ENCODE results near the gene LPAR2. TPM values are rescaled to one million over a fixed set of nuclear protein-coding genes. Genes with fewer than 3 reads are reported as not detected.

LPAR2 gene
- total and polyA plus RNA-seq, 2 donors (not counting 1 experiment from before 2014, with no cell fraction given), result 0.81 to 1.5 TPM

DNA sequence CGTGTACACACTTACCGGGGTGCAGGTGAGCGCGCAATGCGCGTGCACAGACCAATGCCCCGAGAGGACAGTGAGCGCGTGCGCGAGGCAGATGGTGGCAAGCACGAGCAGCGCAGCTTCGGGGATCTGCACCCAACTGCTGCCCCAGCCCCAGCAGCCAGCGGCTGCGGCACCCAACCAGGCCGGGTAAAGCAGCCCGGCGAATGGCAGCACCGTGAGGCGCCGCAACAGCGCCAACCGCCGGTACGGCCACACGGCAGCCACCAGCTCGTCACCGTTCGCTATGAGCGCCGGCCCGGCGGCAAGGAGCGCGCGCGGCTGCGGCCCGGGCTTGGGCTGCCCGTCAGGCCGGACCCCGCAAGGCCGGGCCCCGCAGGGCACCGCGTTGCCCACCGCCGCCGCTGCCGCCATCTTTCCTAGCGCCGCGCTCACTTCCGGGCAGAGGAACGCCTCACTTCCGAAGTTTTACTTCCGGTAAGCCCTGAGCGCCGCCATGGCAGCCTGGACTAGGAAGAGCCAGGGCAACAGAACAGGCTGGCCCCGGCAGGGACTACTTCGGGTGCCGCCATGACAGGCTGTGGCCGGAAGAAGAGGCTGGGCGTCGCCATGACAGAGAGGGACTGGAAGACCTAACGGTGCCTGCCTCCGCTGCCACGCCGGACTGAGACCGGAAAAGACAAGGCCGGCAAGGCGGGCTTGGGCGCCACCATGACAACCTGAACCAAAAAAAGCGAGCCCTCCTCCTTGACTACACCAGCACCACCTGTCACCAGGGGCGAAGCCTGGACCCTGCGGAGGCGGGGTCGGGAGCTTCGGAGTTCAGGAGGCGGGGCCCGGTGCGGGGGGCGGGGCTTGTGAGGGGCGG is 35.5 kb upstream of the LPAR2 start, which contains the start of gene ATP13A1:
ATP13A1 (minus strand) TSS at position 421 of the 865 bp plus-strand sequence; CDS start at position 411, 10 bp downstream.
- Histone ChIP-seq H3K79me2 (ENCODE audit: control insufficient read depth, insufficient read depth, low read length) (peaks cover 33% of the 10 kb centered on the region), H3K4me3 (replicated peaks in 1 of 4; ENCODE audit: control extremely low read depth in 1 of 4, insufficient read depth in 1 of 4, low read depth in 3 of 4, low read length in 4 of 4) (peak within 1 kb of the TSS; percentile 70 to 98 (median 96)), H4K20me1 (ENCODE audit: control insufficient read depth, extremely low read depth, insufficient read depth, low read length) (no peaks in the 10 kb centered on the region), H3K9ac (ENCODE audit: insufficient read depth, low read length) (peak within 1 kb of the TSS; percentile 97), H3K4me2 (ENCODE audit: extremely low read depth, insufficient read depth, low read length) (peak within 1 kb of the TSS; percentile 77), H3K36me3 (ENCODE audit: control insufficient read depth, insufficient read depth, low read length) (peaks cover 7% of the 10 kb centered on the region), H3K9me3 (ENCODE audit: control insufficient read depth, insufficient read depth, low read depth, low read length) (no peaks in the 10 kb centered on the region), H2AFZ (ENCODE audit: low read length) (peak within 1 kb of the TSS; percentile 92), H3K4me1 (ENCODE audit: control insufficient read depth, extremely low read depth, insufficient read depth, low read length) (peaks cover 6% of the 10 kb centered on the region), H3K27ac (ENCODE audit: insufficient read depth, low read length) (peak within 1 kb of the TSS; percentile 98), H3K27me3 (ENCODE audit: control insufficient read depth, insufficient read depth, low read length) (no peaks in the 10 kb centered on the region)
- no peak for TF ChIP-seq EZH2 (IDR thresholded peaks at IDR 0.05; ENCODE audit: low read length, missing control alignments)
- no peak for TF ChIP-seq CTCF (conservative IDR thresholded peaks at IDR 0.05 in 1 of 2, IDR thresholded peaks at IDR 0.05 in 1 of 2; ENCODE audit: low read depth in 1 of 2, low read length in 2 of 2)
- peak; percentile 98 for DNase-seq (ENCODE audit: low read depth in 2 of 2)

DNA sequence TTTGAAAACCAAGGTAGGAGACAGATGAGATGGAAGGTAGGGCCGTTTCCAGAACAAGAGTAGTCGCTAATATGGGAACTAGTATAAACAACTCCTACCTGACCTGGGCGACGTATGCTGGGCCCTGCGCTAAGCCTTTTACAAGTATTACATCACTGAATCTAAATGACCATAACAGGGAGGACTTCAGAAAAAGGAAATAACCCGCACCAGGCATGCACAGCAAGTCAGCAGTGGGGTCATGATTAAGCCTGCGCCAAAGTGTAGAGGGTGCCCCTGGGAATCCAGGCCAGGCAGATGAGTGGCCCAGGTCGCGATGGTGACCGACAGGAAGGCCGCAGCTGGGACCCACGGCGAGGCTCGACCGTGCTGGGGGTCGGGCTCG is 34.8 kb upstream of the LPAR2 start:
- Histone ChIP-seq H3K27ac (ENCODE audit: insufficient read depth, low read length) (peak overlapping the region; percentile 98), H3K27me3 (ENCODE audit: control insufficient read depth, insufficient read depth, low read length) (no peaks in the 10 kb centered on the region), H3K36me3 (ENCODE audit: control insufficient read depth, insufficient read depth, low read length) (peaks cover 9% of the 10 kb centered on the region), H3K79me2 (ENCODE audit: control insufficient read depth, insufficient read depth, low read length) (peaks cover 33% of the 10 kb centered on the region), H4K20me1 (ENCODE audit: control insufficient read depth, extremely low read depth, insufficient read depth, low read length) (no peaks in the 10 kb centered on the region), H3K4me3 (replicated peaks in 1 of 4; ENCODE audit: control extremely low read depth in 1 of 4, insufficient read depth in 1 of 4, low read depth in 3 of 4, low read length in 4 of 4) (peak overlapping the region; percentile 70 to 98 (median 96)), H3K9me3 (ENCODE audit: control insufficient read depth, insufficient read depth, low read depth, low read length) (no peaks in the 10 kb centered on the region), H3K4me1 (ENCODE audit: control insufficient read depth, extremely low read depth, insufficient read depth, low read length) (peaks cover 4% of the 10 kb centered on the region), H3K9ac (ENCODE audit: insufficient read depth, low read length) (peak overlapping the region; percentile 97), H2AFZ (ENCODE audit: low read length) (peak overlapping the region; percentile 75), H3K4me2 (ENCODE audit: extremely low read depth, insufficient read depth, low read length) (peak overlapping the region; percentile 77)
- no peak for TF ChIP-seq EZH2 (IDR thresholded peaks at IDR 0.05; ENCODE audit: low read length, missing control alignments)
- TF ChIP-seq CTCF (conservative IDR thresholded peaks at IDR 0.05 in 1 of 2, IDR thresholded peaks at IDR 0.05 in 1 of 2; ENCODE audit: low read depth in 1 of 2, low read length in 2 of 2), result no peak
- no peak for DNase-seq (ENCODE audit: low read depth in 2 of 2)

GRCh38 chr19:19662344-19662743 is 34.3 kb upstream of the LPAR2 start:
- peak overlapping the region; percentile 70 to 98 (median 96) for H3K4me3 ChIP-seq (replicated peaks in 1 of 4; ENCODE audit: control extremely low read depth in 1 of 4, insufficient read depth in 1 of 4, low read depth in 3 of 4, low read length in 4 of 4)
- no peak overlapping the region for H2AFZ ChIP-seq (ENCODE audit: low read length)
- TF ChIP-seq CTCF (conservative IDR thresholded peaks at IDR 0.05 in 1 of 2, IDR thresholded peaks at IDR 0.05 in 1 of 2; ENCODE audit: low read depth in 1 of 2, low read length in 2 of 2) (no peak), EZH2 (IDR thresholded peaks at IDR 0.05; ENCODE audit: low read length, missing control alignments) (no peak)
- peaks cover 4% of the 10 kb centered on the region for H3K4me1 ChIP-seq (ENCODE audit: control insufficient read depth, extremely low read depth, insufficient read depth, low read length)
- no peak for DNase-seq (ENCODE audit: low read depth in 2 of 2)
- no peaks in the 10 kb centered on the region for H3K27me3 ChIP-seq (ENCODE audit: control insufficient read depth, insufficient read depth, low read length)
- H3K79me2 ChIP-seq (ENCODE audit: control insufficient read depth, insufficient read depth, low read length), result peaks cover 33% of the 10 kb centered on the region
- H3K9ac ChIP-seq (ENCODE audit: insufficient read depth, low read length), result no peak overlapping the region
- H4K20me1 ChIP-seq (ENCODE audit: control insufficient read depth, extremely low read depth, insufficient read depth, low read length), result no peaks in the 10 kb centered on the region
- peaks cover 9% of the 10 kb centered on the region for H3K36me3 ChIP-seq (ENCODE audit: control insufficient read depth, insufficient read depth, low read length)
- no peaks in the 10 kb centered on the region for H3K9me3 ChIP-seq (ENCODE audit: control insufficient read depth, insufficient read depth, low read depth, low read length)
- H3K27ac ChIP-seq (ENCODE audit: insufficient read depth, low read length), result peak overlapping the region; percentile 98
- H3K4me2 ChIP-seq (ENCODE audit: extremely low read depth, insufficient read depth, low read length), result peak overlapping the region; percentile 77
